HL-60 (cell line): ENCODE data around the gene MATK.

Experiments used
- DNase-seq, 2 experiments: peaks; one replicate each; pipeline ENCODE4 v3.0.0-alpha.2; 2010 to 2020; ENCODE audit warnings: low read depth in 1 of 2, low spot score in 1 of 2
- H3K27ac ChIP-seq: fragments of 250-450 bp; sonication (Bioruptor Pico); replicated peaks from 2 replicates; pipeline ENCODE4 v1.5.1; 2020; ENCODE audit warnings: mild to moderate bottlenecking, moderate library complexity
- H3K27me3 ChIP-seq: fragments of 250-450 bp; sonication (Bioruptor Pico); 2 replicates; pipeline ENCODE4 v1.5.1; 2021; ENCODE audit warnings: mild to moderate bottlenecking, moderate library complexity; ENCODE audit not compliant: insufficient read depth, poor library complexity, severe bottlenecking
- H3K4me3 ChIP-seq: replicated peaks from 2 replicates; pipeline ENCODE4 v1.5.1; 2011; ENCODE audit warnings: mild to moderate bottlenecking, control low read depth, low read length; ENCODE audit not compliant: insufficient read depth
- CTCF ChIP-seq: IDR thresholded peaks from one replicate; pipeline ENCODE4 v1.5.1; 2011; ENCODE audit warnings: low read length, control low read depth, inconsistent platforms; ENCODE audit not compliant: insufficient read depth
- GABPA ChIP-seq: IDR thresholded peaks from 2 replicates; pipeline ENCODE4 v1.6.1; 2012; ENCODE audit warnings: low read depth
- POLR2AphosphoS5 ChIP-seq: IDR thresholded peaks from 2 replicates; pipeline ENCODE4 v1.6.1; 2012; ENCODE audit warnings: low read depth
- REST ChIP-seq: IDR thresholded peaks from 2 replicates; pipeline ENCODE4 v1.6.1; 2012; ENCODE audit warnings: low read depth; ENCODE audit not compliant: insufficient replicate concordance
- SPI1 ChIP-seq: IDR thresholded peaks from 2 replicates; pipeline ENCODE4 v1.6.1; 2012; ENCODE audit warnings: low read depth, mild to moderate bottlenecking, borderline replicate concordance

MATK gene

GRCh38 chr19:3773814-3774515 lies 12.2 kb downstream of the MATK start:
- no peak for TF ChIP-seq POLR2AphosphoS5
- no peak for TF ChIP-seq GABPA
- TF ChIP-seq SPI1: no peak
- TF ChIP-seq CTCF: no peak
- no peak for TF ChIP-seq REST
- DNase-seq: no peak
- Histone ChIP-seq H3K27me3 (no peaks in the 10 kb centered on the region), H3K27ac (no peak overlapping the region), H3K4me3 (no peak overlapping the region)

GRCh38 chr19:3771906-3772455 lies 14.2 kb downstream of the MATK start, which contains the start of gene RAX2:
Gene RAX2 (minus strand): TSS chr19:3772228. CDS start chr19:3771742, 486 bp downstream.
- DNase-seq: no peak
- TF ChIP-seq REST (no peak), POLR2AphosphoS5 (no peak), GABPA (no peak), CTCF (no peak), SPI1 (no peak)
- H3K27ac ChIP-seq: no peak within 1 kb of the TSS
- no peak within 1 kb of the TSS for H3K4me3 ChIP-seq
- H3K27me3 ChIP-seq: no peaks in the 10 kb centered on the region

- TF ChIP-seq REST: no peak
- TF ChIP-seq POLR2AphosphoS5: no peak
- no peak for TF ChIP-seq GABPA
- no peak for TF ChIP-seq CTCF
- TF ChIP-seq SPI1: no peak
- no peak overlapping the region for H3K27ac ChIP-seq
- no peak for DNase-seq
- no peak overlapping the region for H3K4me3 ChIP-seq
- H3K27me3 ChIP-seq: no peaks in the 10 kb centered on the region
These were observed 14.9 kb downstream of the MATK start for GRCh38 chr19:3771000-3771905.
